HepG2 (cell line): ENCODE data around the gene SOX4. TPM values are rescaled to one million over a fixed set of nuclear protein-coding genes. Genes with fewer than 3 reads are reported as not detected.

Experiments
- ARNT2 ChIP-seq: sonication (generic); formaldehyde crosslinking; IDR thresholded peaks from 2 replicates; pipeline ENCODE4 v1.8.0; 2022; ENCODE audit warnings: mild to moderate bottlenecking, low read depth, missing genetic modification reagents, moderate library complexity
- FIP1L1 ChIP-seq: fragments of 200-400 bp; formaldehyde crosslinking; IDR thresholded peaks from 2 replicates; pipeline ENCODE4 v1.6.1; 2018; ENCODE audit warnings: low read depth, mild to moderate bottlenecking, low read length, moderate library complexity, borderline replicate concordance; ENCODE audit not compliant: insufficient read depth
- HDAC6 ChIP-seq: fragments of 200-600 bp; sonication (generic); IDR thresholded peaks from 2 replicates; pipeline ENCODE4 v1.7.0; 2017; ENCODE audit warnings: mild to moderate bottlenecking, antibody characterized with exemption, low read length, low read depth
- JDP2 ChIP-seq: sonication (generic); formaldehyde crosslinking; IDR thresholded peaks from 2 replicates; pipeline ENCODE4 v1.8.1; 2022; ENCODE audit warnings: missing genetic modification reagents, borderline replicate concordance
- JUND ChIP-seq: sonication (generic); formaldehyde crosslinking; IDR thresholded peaks from 2 replicates; pipeline ENCODE4 v1.8.0; 2022; ENCODE audit warnings: mild to moderate bottlenecking, missing genetic modification reagents
- MEIS2 ChIP-seq: sonication (generic); formaldehyde crosslinking; IDR thresholded peaks from 2 replicates; pipeline ENCODE4 v1.9.0; 2021; ENCODE audit warnings: mild to moderate bottlenecking, missing genetic modification reagents
- MIER2 ChIP-seq: IDR thresholded peaks from 2 replicates; pipeline ENCODE4 v1.6.1; 2016; ENCODE audit warnings: missing biosample characterization, missing genetic modification reagents
- MZF1 ChIP-seq: sonication (generic); formaldehyde crosslinking; IDR thresholded peaks from 2 replicates; pipeline ENCODE4 v1.8.1; 2023; ENCODE audit warnings: mild to moderate bottlenecking, missing genetic modification reagents, borderline replicate concordance
- NFIC ChIP-seq: IDR thresholded peaks from 2 replicates; pipeline ENCODE4 v1.6.1; 2012; ENCODE audit warnings: mild to moderate bottlenecking, low read length, inconsistent platforms
- YEATS2 ChIP-seq: sonication (generic); formaldehyde crosslinking; IDR thresholded peaks from 2 replicates; pipeline ENCODE4 v1.4.0; 2020; ENCODE audit warnings: missing genetic modification reagents, borderline replicate concordance
- ZBTB20 ChIP-seq: sonication (generic); formaldehyde crosslinking; IDR thresholded peaks from 2 replicates; pipeline ENCODE4 v1.8.1; 2023; ENCODE audit warnings: missing genetic modification reagents, low read depth, mild to moderate bottlenecking, borderline replicate concordance
- ZFAT ChIP-seq: sonication (generic); formaldehyde crosslinking; conservative IDR thresholded peaks from 2 replicates; pipeline ENCODE4 v1.8.1; 2023; ENCODE audit warnings: missing genetic modification reagents, inconsistent platforms
- ZFP36 ChIP-seq: fragments of 150-350 bp; IDR thresholded peaks from 2 replicates; pipeline ENCODE4 v1.6.1; 2018; ENCODE audit warnings: borderline replicate concordance, low read length, low read depth; ENCODE audit not compliant: partially characterized antibody
- ZNF235 ChIP-seq: sonication (generic); formaldehyde crosslinking; IDR thresholded peaks from 2 replicates; pipeline ENCODE4 v1.8.1; 2023; ENCODE audit warnings: mild to moderate bottlenecking, missing genetic modification reagents, borderline replicate concordance
- ZNF441 ChIP-seq: sonication (generic); formaldehyde crosslinking; IDR thresholded peaks from 2 replicates; pipeline ENCODE4 v1.7.0; 2021; ENCODE audit warnings: missing genetic modification reagents, borderline replicate concordance
- ZNF574 ChIP-seq: sonication (generic); formaldehyde crosslinking; IDR thresholded peaks from 2 replicates; pipeline ENCODE4 v1.4.0; 2020; ENCODE audit warnings: missing genetic modification reagents
- ZNF891 ChIP-seq: sonication (generic); formaldehyde crosslinking; IDR thresholded peaks from 2 replicates; pipeline ENCODE4 v1.5.0; 2020; ENCODE audit warnings: mild to moderate bottlenecking, missing genetic modification reagents
- ZSCAN31 ChIP-seq: sonication (generic); formaldehyde crosslinking; IDR thresholded peaks from 2 replicates; pipeline ENCODE4 v1.5.0; 2020; ENCODE audit warnings: low read depth, mild to moderate bottlenecking, missing genetic modification reagents
- polyA plus RNA-seq, 8 experiments: library from polyadenylated mRNA; depleted of rRNA in 3 of 8; stranded (reverse) in 7 of 8; unstranded in 1 of 8; fragments of >200 nt; fragmentation: Illumina TruSeq in 4 of 8; extraction: Trizol in 4 of 8; gene quantifications; 2 replicates each; pipeline versions ENCODE4 v1.2.1 to v1.2.3, GENCODE V29; 2011 to 2016; ENCODE audit warnings: low read depth in 4 of 8, missing spikeins in 1 of 8, mixed read lengths in 1 of 8; ENCODE audit not compliant: insufficient read depth in 1 of 8
- total RNA-seq, 5 experiments: library from RNA; depleted of rRNA; stranded (reverse); fragments of >200 nt; fragmentation: Illumina TruSeq; extraction: Trizol; gene quantifications; 2 replicates each; pipeline ENCODE4 v1.2.3, GENCODE V29; 2016; ENCODE audit warnings: low read depth in 1 of 5
- TF ChIP-seq, protein P1 (sequence below): IDR thresholded peaks from 2 replicates; pipeline ENCODE4 v1.6.1; 2016; ENCODE audit warnings: low read depth, control low read depth
- TF ChIP-seq, protein P2 (sequence below): sonication (generic); formaldehyde crosslinking; IDR thresholded peaks from 2 replicates; pipeline ENCODE4 v1.8.1; 2023; ENCODE audit warnings: mild to moderate bottlenecking, missing genetic modification reagents
- TF ChIP-seq, protein P3 (sequence below): sonication (generic); formaldehyde crosslinking; IDR thresholded peaks from 2 replicates; pipeline ENCODE4 v1.4.0; 2020; ENCODE audit warnings: missing genetic modification reagents

Gene SOX4
- total and polyA plus RNA-seq, 2 of the 13 experiments (the other 11 are each of a cell fraction or from before 2014, with no cell fraction given) = 2.6 to 3.4 TPM

GRCh38 chr6:21594416-21595281 lies 1.1 kb downstream of the SOX4 start (continued):
- peak; percentile 34; the same call in 1 of the 2 replicates for TF ChIP-seq ZNF574 (CRISPR knock-in tag)
- no peak for TF ChIP-seq MEIS2 (CRISPR knock-in tag)
- no peak for TF ChIP-seq JUND (CRISPR knock-in tag)
- TF ChIP-seq ZFP36 = no peak
- no peak for TF ChIP-seq ZNF441
- TF ChIP-seq ZNF891 = no peak
- TF ChIP-seq, protein P1, sequence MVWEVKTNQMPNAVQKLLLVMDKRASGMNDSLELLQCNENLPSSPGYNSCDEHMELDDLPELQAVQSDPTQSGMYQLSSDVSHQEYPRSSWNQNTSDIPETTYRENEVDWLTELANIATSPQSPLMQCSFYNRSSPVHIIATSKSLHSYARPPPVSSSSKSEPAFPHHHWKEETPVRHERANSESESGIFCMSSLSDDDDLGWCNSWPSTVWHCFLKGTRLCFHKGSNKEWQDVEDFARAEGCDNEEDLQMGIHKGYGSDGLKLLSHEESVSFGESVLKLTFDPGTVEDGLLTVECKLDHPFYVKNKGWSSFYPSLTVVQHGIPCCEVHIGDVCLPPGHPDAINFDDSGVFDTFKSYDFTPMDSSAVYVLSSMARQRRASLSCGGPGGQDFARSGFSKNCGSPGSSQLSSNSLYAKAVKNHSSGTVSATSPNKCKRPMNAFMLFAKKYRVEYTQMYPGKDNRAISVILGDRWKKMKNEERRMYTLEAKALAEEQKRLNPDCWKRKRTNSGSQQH (CRISPR knock-in tag) = no peak
- TF ChIP-seq ZFAT (CRISPR knock-in tag) = no peak
- TF ChIP-seq, protein P2, sequence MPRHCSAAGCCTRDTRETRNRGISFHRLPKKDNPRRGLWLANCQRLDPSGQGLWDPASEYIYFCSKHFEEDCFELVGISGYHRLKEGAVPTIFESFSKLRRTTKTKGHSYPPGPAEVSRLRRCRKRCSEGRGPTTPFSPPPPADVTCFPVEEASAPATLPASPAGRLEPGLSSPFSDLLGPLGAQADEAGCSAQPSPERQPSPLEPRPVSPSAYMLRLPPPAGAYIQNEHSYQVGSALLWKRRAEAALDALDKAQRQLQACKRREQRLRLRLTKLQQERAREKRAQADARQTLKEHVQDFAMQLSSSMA (CRISPR knock-in tag) = peak; percentile 9; the same call in 1 of the 2 replicates
- TF ChIP-seq ZSCAN31 (CRISPR knock-in tag) = no peak
- no peak; the same call in 1 of the 2 replicates for TF ChIP-seq YEATS2 (CRISPR knock-in tag)
- TF ChIP-seq MIER2 (CRISPR knock-in tag) = no peak
- no peak for TF ChIP-seq HDAC6
- TF ChIP-seq ZNF235 (CRISPR knock-in tag) = peak; percentile 51; the same call in 1 of the 2 replicates
- TF ChIP-seq FIP1L1 = no peak
- TF ChIP-seq JDP2 (CRISPR knock-in tag) = no peak
- TF ChIP-seq MZF1 (CRISPR knock-in tag) = 0 out of 2 replicates have a peak, but pooled peaks have one; percentile 51
- no peak for TF ChIP-seq ARNT2 (CRISPR knock-in tag)
- TF ChIP-seq NFIC = no peak
- TF ChIP-seq, protein P3, sequence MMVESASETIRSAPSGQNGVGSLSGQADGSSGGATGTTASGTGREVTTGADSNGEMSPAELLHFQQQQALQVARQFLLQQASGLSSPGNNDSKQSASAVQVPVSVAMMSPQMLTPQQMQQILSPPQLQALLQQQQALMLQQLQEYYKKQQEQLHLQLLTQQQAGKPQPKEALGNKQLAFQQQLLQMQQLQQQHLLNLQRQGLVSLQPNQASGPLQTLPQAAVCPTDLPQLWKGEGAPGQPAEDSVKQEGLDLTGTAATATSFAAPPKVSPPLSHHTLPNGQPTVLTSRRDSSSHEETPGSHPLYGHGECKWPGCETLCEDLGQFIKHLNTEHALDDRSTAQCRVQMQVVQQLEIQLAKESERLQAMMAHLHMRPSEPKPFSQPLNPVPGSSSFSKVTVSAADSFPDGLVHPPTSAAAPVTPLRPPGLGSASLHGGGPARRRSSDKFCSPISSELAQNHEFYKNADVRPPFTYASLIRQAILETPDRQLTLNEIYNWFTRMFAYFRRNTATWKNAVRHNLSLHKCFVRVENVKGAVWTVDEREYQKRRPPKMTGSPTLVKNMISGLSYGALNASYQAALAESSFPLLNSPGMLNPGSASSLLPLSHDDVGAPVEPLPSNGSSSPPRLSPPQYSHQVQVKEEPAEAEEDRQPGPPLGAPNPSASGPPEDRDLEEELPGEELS (CRISPR knock-in tag) = 0 out of 2 replicates have a peak, but pooled peaks have one; percentile 12
- TF ChIP-seq ZBTB20 (CRISPR knock-in tag) = peak; percentile 72; the same call in 1 of the 2 replicates
